Central memory CD4-positive, alpha-beta T cell (primary cell): ENCODE data around the gene RNF31.

ENCODE experiments used
- DNase-seq: peaks from one replicate; pipeline ENCODE4 v3.0.0; 2022

Gene RNF31

DNA sequence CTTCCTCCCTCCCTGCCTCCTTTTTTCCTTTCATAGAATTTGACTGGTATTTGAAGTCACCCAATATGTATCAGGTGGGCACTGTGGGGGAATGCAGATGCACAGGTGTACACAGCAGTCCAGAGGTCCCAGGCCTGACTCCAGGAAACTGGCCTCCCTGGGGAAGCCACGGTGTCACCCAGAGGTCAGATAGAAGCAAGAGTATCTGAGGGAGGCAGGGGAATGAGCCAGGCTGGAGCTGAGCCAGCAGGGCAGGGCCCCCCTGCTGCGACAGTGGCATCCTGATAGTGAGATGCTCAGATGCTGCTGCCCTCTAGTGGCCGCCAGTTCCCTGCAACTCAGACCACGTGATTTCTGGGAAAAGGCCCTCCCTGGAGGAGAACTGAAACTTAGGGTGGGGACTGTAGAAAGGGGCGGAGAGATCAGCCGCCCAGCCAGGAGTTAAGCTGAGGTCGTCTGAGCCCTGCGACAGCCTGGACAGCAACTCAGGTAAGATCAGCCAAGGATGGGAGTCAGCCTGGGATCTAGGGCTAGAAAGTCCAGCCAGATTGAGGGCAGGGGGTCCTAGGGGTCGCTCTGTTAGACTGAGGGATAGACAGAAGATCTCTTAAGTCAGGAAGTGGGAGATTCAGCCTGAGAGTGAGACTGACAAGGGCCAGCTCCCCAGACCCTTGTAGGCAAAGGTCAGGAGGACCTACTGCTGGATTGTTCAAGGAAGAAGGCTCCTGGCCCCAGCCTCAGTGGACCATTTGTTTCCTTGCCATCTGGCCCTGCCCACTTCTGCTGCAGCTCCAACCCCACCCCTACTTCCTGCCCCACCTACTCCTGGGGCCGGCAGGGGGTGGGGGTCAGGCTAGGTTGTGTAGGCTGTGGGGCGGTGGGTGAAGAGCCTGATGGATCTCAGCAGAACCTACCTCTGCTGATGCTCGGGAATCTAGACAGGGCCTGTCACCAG is 13.8 kb downstream of the RNF31 start, which contains the start of gene IRF9:
TSS of gene IRF9 (plus strand) at position 416 of the 955 bp plus-strand sequence. CDS start 880 bp downstream, outside the sequence.
- DNase-seq, result peak; percentile 94

DNA sequence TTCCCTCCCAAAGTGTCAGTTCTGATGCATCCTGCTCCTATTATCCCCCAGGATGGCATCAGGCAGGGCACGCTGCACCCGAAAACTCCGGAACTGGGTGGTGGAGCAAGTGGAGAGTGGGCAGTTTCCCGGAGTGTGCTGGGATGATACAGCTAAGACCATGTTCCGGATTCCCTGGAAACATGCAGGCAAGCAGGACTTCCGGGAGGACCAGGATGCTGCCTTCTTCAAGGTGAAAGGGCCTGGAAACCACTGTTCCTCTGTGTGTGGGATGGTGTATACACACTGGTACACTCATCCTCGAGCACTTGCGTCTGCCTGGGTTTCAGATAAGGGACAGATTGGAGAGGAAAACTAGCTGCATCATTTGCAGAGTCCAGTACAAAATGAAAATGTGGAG is 14.8 kb downstream of the RNF31 start:
- no peak for DNase-seq

DNA sequence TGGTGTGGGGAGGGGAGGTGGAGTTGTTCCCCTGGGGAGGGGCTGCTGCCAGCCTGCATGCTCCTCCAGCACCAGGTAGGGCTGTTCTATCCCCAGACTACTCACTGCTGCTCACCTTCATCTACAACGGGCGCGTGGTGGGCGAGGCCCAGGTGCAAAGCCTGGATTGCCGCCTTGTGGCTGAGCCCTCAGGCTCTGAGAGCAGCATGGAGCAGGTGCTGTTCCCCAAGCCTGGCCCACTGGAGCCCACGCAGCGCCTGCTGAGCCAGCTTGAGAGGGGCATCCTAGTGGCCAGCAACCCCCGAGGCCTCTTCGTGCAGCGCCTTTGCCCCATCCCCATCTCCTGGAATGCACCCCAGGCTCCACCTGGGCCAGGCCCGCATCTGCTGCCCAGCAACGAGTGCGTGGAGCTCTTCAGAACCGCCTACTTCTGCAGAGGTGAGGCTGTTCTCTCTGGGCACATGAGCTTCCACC is 17.3 kb downstream of the RNF31 start:
- no peak for DNase-seq

DNA sequence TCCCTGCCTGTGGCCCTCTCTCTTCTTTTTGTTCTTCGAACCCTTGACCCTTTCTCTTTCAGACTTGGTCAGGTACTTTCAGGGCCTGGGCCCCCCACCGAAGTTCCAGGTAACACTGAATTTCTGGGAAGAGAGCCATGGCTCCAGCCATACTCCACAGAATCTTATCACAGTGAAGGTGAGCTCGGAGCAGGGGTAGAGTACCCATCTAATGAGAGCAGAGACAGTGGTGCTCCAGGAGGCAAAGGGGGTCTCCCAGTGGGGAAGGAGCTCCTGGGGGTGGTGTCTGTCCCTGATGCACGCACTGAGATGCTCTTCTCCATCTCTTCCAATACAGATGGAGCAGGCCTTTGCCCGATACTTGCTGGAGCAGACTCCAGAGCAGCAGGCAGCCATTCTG is 18.5 kb downstream of the RNF31 start:
- no peak for DNase-seq

DNA sequence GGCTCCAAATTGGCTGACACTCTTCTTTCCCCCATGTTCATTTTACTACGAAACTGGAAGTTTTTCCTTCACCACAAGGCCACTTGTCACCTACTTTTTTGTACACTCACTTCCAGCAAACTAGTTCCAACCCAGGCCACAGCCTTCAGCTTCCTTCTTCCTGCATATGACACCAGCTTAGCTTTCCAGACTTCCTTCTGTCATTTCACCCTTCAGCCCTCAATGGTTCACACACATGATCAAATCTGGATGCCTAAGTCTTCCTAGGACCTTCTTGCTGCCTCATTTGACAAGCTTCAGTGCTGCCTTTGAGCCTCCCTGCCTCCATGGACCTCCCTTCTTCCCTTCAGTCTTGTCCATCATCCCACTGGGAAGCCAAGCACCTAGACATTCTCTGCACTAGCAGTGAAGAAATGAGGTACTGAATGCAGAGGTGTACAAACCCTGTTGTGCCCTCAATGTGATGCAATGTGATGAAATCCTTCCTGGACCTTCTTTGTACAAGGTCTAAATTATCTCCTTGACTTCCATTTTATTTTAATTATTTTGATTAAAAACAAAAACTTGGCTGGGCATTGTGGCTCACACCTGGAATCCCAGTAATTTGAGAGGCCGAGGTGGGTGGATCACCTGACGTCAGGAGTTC is 20.3 kb downstream of the RNF31 start:
- no peak for DNase-seq

DNA sequence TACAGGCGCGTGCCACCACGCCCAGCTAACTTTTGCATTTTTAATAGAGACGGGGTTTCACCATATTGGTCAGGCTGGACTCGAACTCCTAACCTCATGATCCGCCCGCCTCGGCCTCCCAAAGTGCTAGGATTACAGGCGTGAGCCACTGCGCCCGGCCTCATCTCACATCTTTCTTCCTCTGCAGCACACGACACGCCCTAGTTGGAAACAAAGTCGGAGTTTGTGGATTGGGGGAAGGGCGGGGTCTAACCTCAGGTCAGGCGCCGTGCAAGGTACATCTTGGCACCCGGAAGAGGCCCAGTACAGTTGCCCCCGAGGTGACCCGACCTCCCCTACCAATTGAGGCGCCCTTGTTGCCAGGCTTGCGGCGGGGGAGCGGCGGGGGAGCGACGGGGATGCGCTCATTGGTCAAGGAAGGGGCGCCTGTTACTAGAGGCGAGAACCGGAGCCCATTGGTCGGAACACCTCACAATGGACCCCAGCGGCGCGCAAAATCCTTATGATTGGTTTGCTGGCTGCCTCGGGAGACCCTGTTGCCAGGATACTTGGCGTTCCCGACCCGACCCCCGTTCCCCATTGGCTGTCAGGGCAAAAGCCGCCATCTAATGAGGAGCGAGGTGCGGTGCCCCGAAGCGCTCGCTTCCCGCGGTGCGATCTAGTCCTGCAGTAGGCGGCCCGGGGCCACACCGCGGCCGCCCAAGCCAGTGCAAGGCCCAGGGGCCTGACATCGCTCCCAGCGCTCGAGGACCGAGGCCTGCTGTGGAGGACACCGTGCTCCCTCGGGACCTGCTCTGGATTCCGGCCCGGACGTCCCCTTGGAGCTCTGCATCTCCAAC is 24.3 kb downstream of the RNF31 start, which contains the start of gene REC8:
TSS of gene REC8 (plus strand) at position 659 of the 839 bp plus-strand sequence. CDS start 473 bp downstream, outside the sequence.
- peak; percentile 68 for DNase-seq

DNA sequence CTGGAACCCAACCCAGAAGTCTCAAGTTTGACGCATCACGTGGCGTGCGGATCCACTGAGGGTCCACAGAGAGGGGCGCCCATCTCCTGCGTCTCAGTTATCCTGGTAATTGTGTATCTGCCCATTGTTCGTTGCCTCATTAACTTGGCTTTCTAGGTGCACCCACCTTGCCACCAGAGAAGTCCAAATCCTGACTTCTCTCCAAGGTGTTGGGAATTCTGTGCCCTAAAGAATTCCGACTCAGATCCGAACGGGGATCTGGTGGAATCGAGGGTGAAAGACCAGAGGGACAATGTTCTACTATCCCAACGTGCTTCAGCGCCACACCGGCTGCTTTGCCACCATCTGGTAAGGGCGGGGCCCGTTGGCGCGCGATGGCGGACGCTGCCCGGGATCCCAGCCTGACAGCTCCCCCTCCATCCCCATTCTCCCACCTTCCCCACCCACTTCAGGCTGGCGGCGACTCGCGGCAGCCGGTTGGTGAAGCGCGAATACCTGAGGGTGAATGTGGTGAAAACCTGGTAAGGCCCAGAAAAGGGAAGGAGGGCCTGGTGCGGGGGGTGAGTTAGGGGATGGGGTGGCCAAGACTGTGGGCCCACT is 25.1 kb downstream of the RNF31 start:
- no peak for DNase-seq

DNA sequence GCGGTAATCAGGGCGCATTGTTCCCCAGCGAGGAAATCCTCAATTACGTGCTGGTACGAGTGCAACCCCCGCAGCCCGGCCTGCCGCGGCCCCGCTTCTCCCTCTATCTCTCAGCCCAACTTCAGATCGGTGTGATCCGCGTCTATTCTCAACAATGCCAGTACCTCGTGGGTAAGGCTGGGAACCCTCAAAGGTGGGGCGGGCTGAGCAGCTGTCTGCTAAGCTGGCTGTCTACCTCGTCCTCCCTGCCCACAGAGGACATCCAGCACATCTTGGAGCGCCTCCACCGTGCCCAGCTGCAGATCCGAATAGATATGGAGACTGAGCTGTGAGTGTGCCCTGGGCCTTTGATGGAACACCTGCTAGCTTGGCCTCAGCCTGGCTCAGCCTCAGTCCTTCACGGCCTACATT is 25.6 kb downstream of the RNF31 start:
- DNase-seq, result no peak

DNA sequence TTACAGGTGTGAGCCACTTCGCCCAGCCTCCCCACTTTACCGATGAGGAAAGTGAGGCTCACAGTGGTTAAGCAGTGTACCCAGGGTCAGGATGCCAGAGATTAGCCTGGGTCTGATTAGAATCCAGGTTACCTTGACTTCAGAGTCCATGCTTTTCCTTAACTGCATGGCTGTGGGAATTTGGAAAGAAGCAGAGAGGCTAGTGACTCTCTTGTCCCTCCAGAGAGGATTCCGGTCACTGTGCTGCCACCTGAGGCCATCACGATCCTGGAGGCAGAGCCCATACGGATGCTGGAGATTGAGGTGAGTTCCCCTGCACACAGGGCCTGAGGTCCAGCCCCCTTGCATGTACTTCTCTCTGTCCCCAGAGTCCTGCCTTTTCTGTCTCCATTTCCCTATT is 29.3 kb downstream of the RNF31 start:
- no peak for DNase-seq

DNA sequence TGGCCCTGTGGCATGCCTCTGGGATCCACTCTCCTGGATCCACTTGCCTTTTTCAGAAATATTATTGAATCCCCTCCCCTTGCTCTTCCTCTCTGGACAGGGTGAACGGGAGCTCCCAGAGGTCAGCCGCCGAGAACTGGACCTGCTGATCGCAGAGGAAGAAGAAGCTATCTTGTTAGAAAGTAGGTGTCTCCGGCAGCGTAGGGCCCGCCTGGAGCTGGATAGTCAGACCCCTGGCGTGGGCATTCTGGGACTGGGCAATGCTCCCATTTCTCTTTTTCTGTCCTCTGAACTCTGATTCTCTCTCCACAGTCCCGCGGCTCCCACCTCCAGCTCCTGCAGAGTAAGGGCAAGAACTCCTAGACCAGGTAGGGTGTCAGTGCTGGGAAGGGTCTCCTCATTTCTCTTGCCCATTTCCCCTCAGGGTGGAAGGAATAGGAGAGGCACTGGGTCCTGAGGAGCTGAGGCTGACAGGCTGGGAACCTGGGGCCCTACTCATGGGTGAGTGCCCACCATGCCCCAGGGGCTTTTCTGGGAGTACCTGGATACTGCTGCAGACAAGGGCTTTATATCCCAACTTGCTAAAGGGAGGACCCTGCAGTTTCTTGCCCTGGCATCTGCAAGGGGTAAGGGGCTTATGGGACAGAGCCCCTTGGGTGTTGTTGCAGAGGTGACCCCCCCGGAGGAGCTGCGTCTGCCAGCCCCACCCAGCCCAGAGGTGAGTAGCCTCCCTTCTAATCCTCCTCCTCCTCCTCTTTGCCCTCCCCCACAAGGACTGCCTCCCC is 29.9 kb downstream of the RNF31 start:
- no peak for DNase-seq

DNA sequence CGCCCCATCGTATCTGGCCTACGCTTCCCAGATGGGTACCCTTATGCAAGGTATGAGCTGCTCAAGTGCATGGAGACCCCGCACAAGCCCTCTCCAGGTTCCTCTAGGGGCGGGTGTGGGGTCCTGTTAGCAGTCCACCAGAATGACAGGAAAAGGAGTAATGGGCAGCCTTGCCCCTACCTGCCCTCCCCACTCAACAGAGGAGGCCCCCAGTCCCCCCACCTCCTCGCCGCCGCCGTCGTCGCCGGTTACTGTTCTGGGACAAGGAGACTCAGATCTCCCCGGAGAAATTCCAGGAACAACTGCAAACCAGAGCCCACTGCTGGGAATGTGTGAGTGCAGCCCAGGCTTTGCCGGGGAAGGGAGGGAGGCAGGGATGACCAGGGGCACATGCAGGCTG is 30.6 kb downstream of the RNF31 start:
- no peak for DNase-seq

DNA sequence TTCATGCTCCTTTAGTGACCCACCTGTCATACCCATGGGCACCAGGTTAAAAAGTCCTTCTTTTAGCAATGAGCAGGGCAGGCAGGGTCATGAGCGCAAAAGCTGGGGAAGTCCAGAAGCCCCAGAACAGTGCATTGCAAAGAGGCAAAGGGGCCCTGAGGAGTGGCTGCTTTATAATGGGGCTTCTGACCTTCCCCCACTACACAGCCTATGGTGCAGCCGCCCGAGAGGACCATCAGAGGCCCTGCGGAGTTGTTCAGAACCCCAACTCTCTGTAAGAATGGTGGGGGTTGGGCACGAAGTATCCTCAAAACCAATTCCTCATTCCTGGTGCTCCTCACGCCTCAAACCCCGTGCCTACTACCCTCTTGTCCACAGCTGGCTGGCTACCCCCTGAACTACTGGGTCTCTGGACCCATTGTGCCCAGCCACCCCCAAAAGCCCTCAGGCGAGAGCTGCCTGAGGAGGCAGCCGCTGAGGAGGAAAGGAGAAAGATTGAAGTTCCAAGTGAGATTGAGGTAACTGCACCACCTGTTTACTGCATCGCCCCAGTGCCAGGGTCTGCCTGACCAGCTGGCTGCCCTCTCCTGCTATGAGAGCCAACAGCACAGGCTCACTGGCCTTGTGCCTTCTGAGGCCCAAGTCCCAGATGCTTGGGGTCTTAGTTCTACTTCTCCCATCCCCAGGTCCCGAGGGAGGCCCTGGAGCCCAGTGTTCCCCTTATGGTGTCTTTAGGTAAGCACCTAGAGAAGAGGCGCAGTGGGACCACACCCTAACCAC is 31.3 kb downstream of the RNF31 start:
- no peak for DNase-seq

DNA sequence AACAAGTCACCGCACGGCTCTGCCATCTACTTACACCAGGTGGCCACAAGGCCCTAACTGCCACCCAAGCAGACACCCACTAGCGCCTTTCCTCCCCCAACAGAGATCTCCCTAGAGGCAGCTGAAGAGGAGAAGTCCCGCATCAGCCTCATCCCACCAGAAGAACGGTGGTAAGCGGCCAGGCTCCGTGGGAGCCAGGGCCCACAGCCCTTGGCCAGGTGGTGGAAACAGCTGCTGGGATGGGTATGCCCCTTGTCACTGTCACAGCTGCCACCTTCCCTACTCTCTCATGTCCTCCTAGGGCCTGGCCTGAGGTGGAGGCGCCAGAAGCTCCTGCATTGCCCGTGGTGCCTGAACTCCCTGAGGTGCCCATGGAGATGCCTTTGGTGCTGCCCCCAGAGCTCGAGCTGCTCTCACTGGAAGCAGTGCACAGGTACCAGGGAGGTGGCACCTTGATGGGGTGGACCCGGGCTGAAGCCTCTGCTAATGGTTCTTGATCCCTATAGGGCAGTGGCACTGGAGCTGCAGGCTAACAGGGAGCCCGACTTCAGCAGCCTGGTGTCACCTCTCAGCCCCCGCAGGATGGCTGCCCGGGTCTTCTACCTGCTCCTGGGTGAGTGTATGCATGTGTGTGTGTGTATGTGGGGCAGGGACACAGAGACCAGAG is 32.1 kb downstream of the RNF31 start:
- no peak for DNase-seq

DNA sequence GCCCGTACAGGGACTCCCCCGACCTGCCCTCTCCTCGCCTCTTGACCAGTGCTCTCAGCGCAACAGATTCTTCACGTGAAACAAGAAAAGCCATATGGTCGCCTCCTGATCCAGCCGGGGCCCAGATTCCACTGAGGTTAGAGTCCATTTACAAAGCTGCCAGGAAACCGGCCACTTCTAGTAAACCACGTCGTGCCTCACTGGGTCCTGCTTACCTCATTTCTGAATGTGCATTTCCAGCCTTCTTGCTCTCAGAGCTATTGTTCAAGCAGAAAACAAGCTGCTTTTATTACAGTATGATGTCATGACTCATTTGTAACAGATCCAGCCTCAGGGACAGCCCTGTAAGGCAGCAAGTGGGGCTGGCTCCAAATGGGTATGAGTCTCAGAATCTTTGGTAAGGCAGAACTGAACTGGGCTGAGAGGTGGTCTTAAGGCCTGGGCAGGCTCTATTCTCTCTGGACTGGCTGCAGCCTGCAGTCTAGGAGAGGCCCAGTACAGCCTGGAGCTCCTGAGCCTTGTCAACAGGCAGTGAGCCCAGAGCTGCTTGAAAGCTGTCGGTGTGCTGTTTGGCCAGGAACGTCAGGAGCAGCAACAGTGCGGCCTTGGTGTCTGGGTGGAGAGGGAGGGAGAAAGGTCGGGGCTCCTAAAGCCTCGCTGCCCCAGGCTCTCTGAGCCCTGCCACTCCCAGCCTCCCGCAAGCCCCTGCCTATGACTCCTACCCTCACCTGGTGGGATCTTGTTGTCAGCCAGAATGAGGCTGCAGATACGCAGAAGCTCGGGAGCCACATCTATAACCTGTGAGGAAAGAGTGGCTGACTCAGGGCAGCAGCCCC is 32.9 kb downstream of the RNF31 start:
- DNase-seq, result no peak

DNA sequence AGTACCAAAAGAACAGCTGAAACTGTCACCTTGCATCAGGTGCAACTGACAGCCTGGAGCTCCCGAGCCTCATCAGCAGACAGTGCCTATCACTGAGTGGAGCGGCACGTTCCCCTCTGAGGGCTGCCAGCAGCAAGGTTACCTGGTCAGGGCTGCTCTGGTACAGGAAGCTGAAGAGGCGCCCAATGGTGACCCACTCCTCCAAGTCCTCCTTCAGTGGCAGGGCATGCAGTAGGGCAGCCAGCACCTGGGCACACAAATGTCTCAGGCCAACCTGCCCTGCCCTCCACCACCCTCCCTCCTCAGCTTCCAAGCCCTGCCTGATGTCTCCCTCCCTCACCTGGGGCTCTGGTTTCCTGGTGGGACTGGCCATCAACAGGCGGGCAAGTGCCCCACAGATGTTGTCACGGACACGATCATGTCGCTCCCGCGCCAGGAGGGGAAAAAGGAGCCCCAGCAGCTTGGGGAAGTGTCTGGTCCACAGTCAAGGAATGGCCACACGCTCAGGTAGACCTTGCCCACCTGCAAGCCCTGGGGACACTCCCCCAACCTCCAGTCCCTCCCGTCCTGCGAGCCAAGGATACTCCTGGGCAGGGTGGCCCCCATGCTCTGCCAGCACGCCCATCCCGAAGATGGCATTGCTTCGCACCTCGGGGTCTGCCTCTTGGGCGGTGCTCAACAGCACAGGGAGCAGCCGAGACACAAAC is 34.2 kb downstream of the RNF31 start:
- no peak for DNase-seq

DNA sequence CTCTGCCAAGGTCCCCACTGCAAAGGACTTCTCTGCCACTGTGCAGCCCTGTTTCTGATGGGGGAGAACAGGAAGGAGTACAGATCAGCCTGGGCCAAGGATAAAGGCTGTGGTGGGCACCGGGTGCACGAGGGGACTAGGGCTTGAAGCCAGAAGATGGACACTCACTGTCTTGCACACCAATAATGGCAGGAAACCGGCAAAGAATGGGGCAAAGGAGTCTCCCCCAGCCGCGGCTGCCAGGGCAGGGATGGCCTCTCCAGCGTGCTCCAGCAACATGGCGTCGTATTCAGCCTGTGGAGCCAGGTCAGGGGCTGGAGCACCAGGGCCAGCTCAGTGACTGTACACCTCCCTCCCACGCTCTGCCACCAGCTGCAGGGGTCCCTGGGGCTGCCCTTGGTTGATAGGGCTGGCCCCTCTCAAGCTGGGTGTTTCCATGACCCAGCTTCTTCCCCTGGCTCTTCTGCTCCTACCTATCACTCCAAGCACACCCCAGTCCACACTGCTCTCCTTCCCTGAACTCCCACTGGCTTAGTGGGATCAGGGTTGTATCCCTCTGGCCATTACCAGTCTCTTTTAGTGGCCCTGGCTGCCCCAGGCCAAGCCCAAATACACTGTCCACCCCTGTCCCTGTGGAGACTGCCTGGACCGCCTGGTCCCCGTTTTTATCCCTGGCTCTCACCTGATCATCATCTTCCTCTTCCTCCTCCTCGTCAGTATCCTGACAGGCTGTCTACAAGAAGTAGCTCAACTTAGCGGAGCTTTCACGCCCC is 35.0 kb downstream of the RNF31 start:
- no peak for DNase-seq

DNA sequence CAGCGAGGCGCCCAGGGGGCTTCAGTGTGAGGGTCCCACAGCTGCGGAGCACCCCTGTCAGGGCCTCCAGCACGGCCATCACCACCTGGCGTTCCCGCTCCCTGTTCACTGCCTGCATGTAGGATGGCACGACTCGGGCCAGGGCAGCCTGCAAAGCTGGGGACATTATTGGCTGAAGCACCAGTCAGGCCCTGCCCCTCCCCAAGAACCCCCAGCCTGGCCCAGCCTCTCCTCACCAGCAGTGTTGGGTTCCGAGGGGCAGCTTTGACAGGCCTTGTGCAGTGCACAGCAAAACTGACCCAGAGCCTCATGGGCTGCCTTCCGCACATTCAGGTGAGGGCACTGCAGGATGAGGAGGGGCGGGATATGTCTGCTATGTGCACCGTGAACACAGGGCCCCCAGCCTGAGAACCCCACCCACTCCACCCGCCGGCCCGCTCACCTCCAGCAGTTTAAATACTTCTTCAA is 35.8 kb downstream of the RNF31 start:
- no peak for DNase-seq
